Neural crest cell (in vitro differentiated cells): Measurements from ENCODE around the gene MAP2K4. TPM values are rescaled to one million over a fixed set of nuclear protein-coding genes. Genes with fewer than 3 reads are reported as not detected.
"Not testable (repeated sequence)": the region's sequence is repeated elsewhere in the genome, so short reads cannot be mapped to it uniquely, and the experiment has no call there.

ENCODE experiments used
- DNase-seq: peaks from one replicate; pipeline ENCODE4 v3.0.0; 2021; ENCODE audit warnings: low read depth, mixed read lengths, low spot score
- H3K27ac Mint-ChIP-seq: one replicate; pipeline ENCODE4 v1.8.0; 2021; ENCODE audit warnings: mild to moderate bottlenecking, mixed read lengths; ENCODE audit not compliant: unreplicated experiment
- H3K27me3 Mint-ChIP-seq: 2 replicates; pipeline ENCODE4 v1.8.0; 2021; ENCODE audit warnings: low read depth, mild to moderate bottlenecking, mixed read lengths
- H3K36me3 Mint-ChIP-seq: 2 replicates; pipeline ENCODE4 v1.8.0; 2021; ENCODE audit warnings: low read depth, mild to moderate bottlenecking, mixed read lengths
- H3K4me1 Mint-ChIP-seq: 2 replicates; pipeline ENCODE4 v1.8.0; 2021; ENCODE audit warnings: mixed read lengths
- H3K4me3 Mint-ChIP-seq: one replicate; pipeline ENCODE4 v1.8.0; 2021; ENCODE audit warnings: mild to moderate bottlenecking, mixed read lengths
- H3K9me3 Mint-ChIP-seq: 2 replicates; pipeline ENCODE4 v1.8.0; 2021; ENCODE audit warnings: mixed read lengths
- total RNA-seq: library from RNA; stranded (reverse); gene quantifications from 2 replicates; pipeline ENCODE4 v1.2.1, GENCODE V29; 2021
- TF ChIP-seq, protein P1 (sequence below): fragments of 200-600 bp; sonication (generic); conservative IDR thresholded peaks from 2 replicates; pipeline ENCODE4 v1.5.0; 2021; ENCODE audit warnings: antibody characterized with exemption, mild to moderate bottlenecking

MAP2K4 gene
- total RNA-seq, 1 donor from 2014 or later = 47.5 TPM

DNA sequence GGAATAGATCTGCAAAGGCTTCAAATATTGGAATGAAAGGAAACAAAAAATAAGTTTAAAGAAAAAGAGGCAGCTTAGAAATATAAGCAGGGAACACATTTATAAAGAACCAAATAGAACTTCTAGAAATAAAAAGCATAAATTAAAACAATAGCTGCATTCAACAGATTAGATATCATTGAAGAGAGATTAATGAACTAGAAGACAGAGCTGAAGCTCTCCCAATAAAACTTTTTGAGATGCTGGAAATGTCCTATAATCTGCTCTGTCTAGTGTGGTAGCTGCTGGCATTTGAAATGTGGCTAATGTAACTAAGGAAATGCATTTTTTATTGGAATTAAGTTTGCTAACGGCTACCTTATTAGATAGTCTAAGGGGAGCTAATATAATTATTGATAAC is 115.6 kb downstream of the MAP2K4 start:
- H3K4me3 Mint-ChIP-seq = no peak overlapping the region
- H3K27ac Mint-ChIP-seq = no peak overlapping the region
- TF ChIP-seq, protein P1, sequence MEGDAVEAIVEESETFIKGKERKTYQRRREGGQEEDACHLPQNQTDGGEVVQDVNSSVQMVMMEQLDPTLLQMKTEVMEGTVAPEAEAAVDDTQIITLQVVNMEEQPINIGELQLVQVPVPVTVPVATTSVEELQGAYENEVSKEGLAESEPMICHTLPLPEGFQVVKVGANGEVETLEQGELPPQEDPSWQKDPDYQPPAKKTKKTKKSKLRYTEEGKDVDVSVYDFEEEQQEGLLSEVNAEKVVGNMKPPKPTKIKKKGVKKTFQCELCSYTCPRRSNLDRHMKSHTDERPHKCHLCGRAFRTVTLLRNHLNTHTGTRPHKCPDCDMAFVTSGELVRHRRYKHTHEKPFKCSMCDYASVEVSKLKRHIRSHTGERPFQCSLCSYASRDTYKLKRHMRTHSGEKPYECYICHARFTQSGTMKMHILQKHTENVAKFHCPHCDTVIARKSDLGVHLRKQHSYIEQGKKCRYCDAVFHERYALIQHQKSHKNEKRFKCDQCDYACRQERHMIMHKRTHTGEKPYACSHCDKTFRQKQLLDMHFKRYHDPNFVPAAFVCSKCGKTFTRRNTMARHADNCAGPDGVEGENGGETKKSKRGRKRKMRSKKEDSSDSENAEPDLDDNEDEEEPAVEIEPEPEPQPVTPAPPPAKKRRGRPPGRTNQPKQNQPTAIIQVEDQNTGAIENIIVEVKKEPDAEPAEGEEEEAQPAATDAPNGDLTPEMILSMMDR = no peak
- H3K9me3 Mint-ChIP-seq = peaks cover 10% of the 10 kb centered on the region
- H3K36me3 Mint-ChIP-seq = peaks cover 60% of the 10 kb centered on the region
- H3K4me1 Mint-ChIP-seq = peaks cover 10% of the 10 kb centered on the region
- H3K27me3 Mint-ChIP-seq = no peaks in the 10 kb centered on the region
- DNase-seq = no peak

- Mint-ChIP-seq H3K4me3 (no peak overlapping the region), H3K27me3 (no peaks in the 10 kb centered on the region), H3K27ac (no peak overlapping the region), H3K4me1 (peaks cover 10% of the 10 kb centered on the region), H3K36me3 (peaks cover 64% of the 10 kb centered on the region), H3K9me3 (peaks cover 10% of the 10 kb centered on the region)
- TF ChIP-seq, protein P1 = no peak
- DNase-seq = no peak
Measured at GRCh38 chr17:12136646-12137045, 116.0 kb downstream of the MAP2K4 start.

- Mint-ChIP-seq H3K4me1 (peaks cover 10% of the 10 kb centered on the region), H3K4me3 (no peak overlapping the region), H3K27me3 (no peaks in the 10 kb centered on the region), H3K9me3 (peaks cover 10% of the 10 kb centered on the region), H3K27ac (no peak overlapping the region), H3K36me3 (peaks cover 61% of the 10 kb centered on the region)
- DNase-seq = no peak
- TF ChIP-seq, protein P1 = no peak
Measured at GRCh38 chr17:12137859-12138258, 117.2 kb downstream of the MAP2K4 start.

DNA sequence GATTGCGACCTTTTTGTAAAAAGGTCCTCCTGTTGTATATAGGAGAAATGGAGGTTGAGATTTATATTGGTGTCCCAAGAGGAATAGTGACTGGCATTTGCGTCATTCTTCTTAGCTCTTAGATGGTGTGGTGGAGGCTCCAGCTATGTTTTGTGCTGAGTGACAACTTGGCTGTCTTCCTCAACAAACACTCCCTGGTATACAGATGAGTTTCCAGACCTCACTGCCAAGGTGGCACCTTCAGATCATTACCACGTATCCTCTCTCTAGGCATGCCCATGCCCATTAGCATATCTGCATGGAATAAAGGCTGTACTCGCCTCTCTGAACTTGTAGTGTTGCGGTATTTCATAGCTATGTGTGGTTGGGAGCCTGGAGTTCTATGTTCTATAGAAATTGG is 120.0 kb downstream of the MAP2K4 start:
- Mint-ChIP-seq H3K27ac (no peak overlapping the region), H3K4me1 (peaks cover 10% of the 10 kb centered on the region), H3K27me3 (no peaks in the 10 kb centered on the region), H3K4me3 (no peak overlapping the region), H3K9me3 (peaks cover 12% of the 10 kb centered on the region), H3K36me3 (peaks cover 61% of the 10 kb centered on the region)
- no peak for DNase-seq
- TF ChIP-seq, protein P1 = no peak

DNA sequence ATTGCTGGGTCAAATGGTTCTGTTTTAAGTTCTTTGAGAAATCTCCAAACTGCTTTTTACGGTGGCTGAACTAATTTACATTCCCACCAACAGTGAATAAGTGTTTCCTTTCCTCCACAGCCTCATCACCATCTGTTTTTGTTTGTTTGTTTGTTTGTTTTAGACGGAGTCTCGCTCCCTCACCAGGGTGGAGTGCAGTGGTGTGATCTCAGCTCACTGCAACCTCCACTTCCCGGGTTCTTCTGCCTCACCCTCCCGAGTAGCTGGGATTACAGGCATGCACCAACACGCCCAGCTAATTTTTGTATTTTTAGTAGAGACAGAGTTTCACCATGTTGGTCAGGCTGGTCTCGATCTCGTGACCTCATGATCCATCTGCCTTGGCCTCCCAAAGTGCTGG is 141.5 kb downstream of the MAP2K4 start:
- Mint-ChIP-seq H3K36me3 (peaks cover 17% of the 10 kb centered on the region), H3K9me3 (peaks cover 14% of the 10 kb centered on the region)
- H3K27ac Mint-ChIP-seq, H3K4me1 Mint-ChIP-seq, H3K4me3 Mint-ChIP-seq, DNase-seq, H3K27me3 Mint-ChIP-seq: not testable (repeated sequence)

GRCh38 chr17:12164085-12164484 is 143.4 kb downstream of the MAP2K4 start:
- Mint-ChIP-seq H3K27ac (no peak overlapping the region), H3K9me3 (peaks cover 8% of the 10 kb centered on the region), H3K36me3 (peaks cover 13% of the 10 kb centered on the region), H3K27me3 (no peaks in the 10 kb centered on the region), H3K4me1 (no peaks in the 10 kb centered on the region), H3K4me3 (no peak overlapping the region)
- no peak for DNase-seq
- TF ChIP-seq, protein P1 = no peak
